HepG2 (cell line): ENCODE data around the gene RPS6KL1. TPM values are rescaled to one million over a fixed set of nuclear protein-coding genes. Genes with fewer than 3 reads are reported as not detected.

Source experiments
- ATAC-seq: fragments of 200-7000 bp; cut with Tn5 transposase; 3 replicates; pipeline ENCODE4 v1.9.1; 2020; ENCODE audit warnings: mild to moderate bottlenecking, moderate library complexity
- BruUV-seq: library from RNA; stranded (reverse); fragments of 400-500 nt; replicated peaks from 2 replicates; lab custom pipeline; 2021; lab: Mats Ljungman, UMichigan
- CTCF ChIA-PET: fragments of 300-600 bp; formaldehyde crosslinking; extraction: SDS; loops from one replicate; lab custom pipeline; 2021; ENCODE audit warnings: low total read pairs, inconsistent platforms, low intra/inter-chr PET ratio; lab: Yijun Ruan, JAX
- POLR2A ChIA-PET: fragments of 350-600 bp; sonication (Branson Sonifier 250); formaldehyde crosslinking; loops from one replicate; lab custom pipeline; 2020; ENCODE audit warnings: antibody characterized with exemption, inconsistent platforms; lab: Yijun Ruan, JAX
- DNase-seq: peaks from one replicate; pipeline ENCODE4 v3.0.0-alpha.2; 2015; ENCODE audit warnings: low spot score
- FAIRE-seq: peaks from 3 replicates; lab custom pipeline; 2011; peaks lifted over from hg19 to GRCh38; lab: Jason Lieb, UNC
- H2AFZ ChIP-seq: one replicate; pipeline ENCODE4 v1.6.1; 2011; ENCODE audit warnings: low read length, inconsistent platforms
- H3K27ac ChIP-seq: fragments of 300-600 bp; 3 replicates; pipeline ENCODE4 v1.8.0; 2011; ENCODE audit warnings: mixed run types, mild to moderate bottlenecking, mixed read lengths, low read length, inconsistent platforms; ENCODE audit not compliant: insufficient read depth; ENCODE audit errors: extremely low read length
- H3K27me3 ChIP-seq, 2 experiments: fragments of 200-600 bp in 1 of 2; 2 replicates in 1 of 2; 3 replicates in 1 of 2; pipeline versions ENCODE4 v1.6.0 to v1.8.0; 2011; ENCODE audit warnings: low read length in 2 of 2, mild to moderate bottlenecking in 2 of 2, moderate library complexity in 2 of 2, inconsistent platforms in 1 of 2; ENCODE audit not compliant: insufficient read depth in 2 of 2, control insufficient read depth in 1 of 2
- H3K36me3 ChIP-seq, 2 experiments: fragments of 200-600 bp in 1 of 2; replicated peaks in 1 of 2; 2 replicates in 1 of 2; 3 replicates in 1 of 2; pipeline versions ENCODE4 v1.5.1 to v1.8.0; 2011; ENCODE audit warnings: low read length in 2 of 2, inconsistent platforms in 1 of 2; ENCODE audit not compliant: insufficient read depth in 2 of 2, control insufficient read depth in 1 of 2
- H3K4me1 ChIP-seq: 2 replicates; pipeline ENCODE4 v1.5.1; 2012; ENCODE audit warnings: low read length, inconsistent platforms; ENCODE audit not compliant: insufficient read depth
- H3K4me2 ChIP-seq: 2 replicates; pipeline ENCODE4 v1.6.0; 2011; ENCODE audit warnings: low read depth, low read length, inconsistent platforms
- H3K4me3 ChIP-seq, 3 experiments: fragments of 200-600 bp in 1 of 3; sonication (generic), shearing (Covaris generic) in 1 of 3; replicated peaks in 1 of 3; 2 replicates each; pipeline ENCODE4 v1.5.1; 2011 to 2016; ENCODE audit warnings: low read length in 3 of 3, inconsistent platforms in 2 of 3, low read depth in 2 of 3, mild to moderate bottlenecking in 2 of 3, control low read depth in 1 of 3, mixed read lengths in 1 of 3; ENCODE audit not compliant: insufficient read depth in 1 of 3
- H3K79me2 ChIP-seq: one replicate; pipeline ENCODE4 v1.6.1; 2011; ENCODE audit warnings: low read length, inconsistent platforms; ENCODE audit not compliant: insufficient read depth
- H3K9ac ChIP-seq: 2 replicates; pipeline ENCODE4 v1.6.0; 2011; ENCODE audit warnings: mild to moderate bottlenecking, low read depth, low read length, inconsistent platforms; ENCODE audit not compliant: insufficient read depth
- H3K9me3 ChIP-seq: 2 replicates; pipeline ENCODE4 v1.5.1; 2012; ENCODE audit warnings: mild to moderate bottlenecking, low read length
- H4K20me1 ChIP-seq: 2 replicates; pipeline ENCODE4 v1.6.0; 2011; ENCODE audit warnings: inconsistent platforms, mild to moderate bottlenecking, low read length, moderate library complexity; ENCODE audit not compliant: insufficient read depth
- ATF4 ChIP-seq, 2 experiments: fragments of 450-650 bp in 1 of 2; sonication (generic) in 1 of 2; formaldehyde crosslinking; IDR thresholded peaks; 2 replicates each; pipeline versions ENCODE4 v1.5.0 to v1.8.0; 2020 to 2022; ENCODE audit warnings: mild to moderate bottlenecking in 1 of 2, missing genetic modification reagents in 1 of 2
- FOSL2 ChIP-seq: sonication (generic); formaldehyde crosslinking; IDR thresholded peaks from 2 replicates; pipeline ENCODE4 v1.4.0; 2020; ENCODE audit warnings: missing genetic modification reagents
- FOXA3 ChIP-seq: IDR thresholded peaks from 2 replicates; pipeline ENCODE4 v1.6.1; 2016; ENCODE audit warnings: missing genetic modification reagents, missing compliant biosample characterization
- FOXP1 ChIP-seq, 2 experiments: fragments of 450-650 bp in 1 of 2; IDR thresholded peaks; 2 replicates each; pipeline ENCODE4 v1.6.1; 2017 to 2018; ENCODE audit warnings: antibody characterized with exemption in 1 of 2
- PRMT3 ChIP-seq: sonication (generic); formaldehyde crosslinking; IDR thresholded peaks from 2 replicates; pipeline ENCODE4 v1.8.1; 2022; ENCODE audit warnings: low read depth, mild to moderate bottlenecking, moderate library complexity, missing genetic modification reagents, borderline replicate concordance
- SAP130 ChIP-seq: IDR thresholded peaks from 2 replicates; pipeline ENCODE4 v1.6.1; 2016; ENCODE audit warnings: low read depth
- SP2 ChIP-seq: sonication (generic); formaldehyde crosslinking; IDR thresholded peaks from 2 replicates; pipeline ENCODE4 v1.5.1; 2020; ENCODE audit warnings: mild to moderate bottlenecking, missing genetic modification reagents
- SP5 ChIP-seq: IDR thresholded peaks from 2 replicates; pipeline ENCODE4 v1.6.1; 2016; ENCODE audit warnings: low read depth, borderline replicate concordance
- TFAP4 ChIP-seq: sonication (generic); IDR thresholded peaks from 2 replicates; pipeline ENCODE4 v1.6.1; 2016; ENCODE audit warnings: low read depth, borderline replicate concordance
- ZNF317 ChIP-seq: sonication (generic); formaldehyde crosslinking; IDR thresholded peaks from 2 replicates; pipeline ENCODE4 v1.5.0; 2020; ENCODE audit warnings: mild to moderate bottlenecking, missing genetic modification reagents
- WGBS: methylation state at CpG from one replicate; pipeline ENCODE4 v1.1.6; 2017; ENCODE audit warnings: low lambda C conversion rate; 5-methylcytosine and 5-hydroxymethylcytosine counted together
- in situ Hi-C: cut with HindIII; loops from 2 replicates; pipeline ENCODE4 v1.10.0; 2017; ENCODE audit warnings: low pct_unique_long_range_greater_than_20kb; ENCODE audit not compliant: extremely low pct_ligation_motif_present
- intact Hi-C: fragments of 100-400 bp; cut with micrococcal nuclease; formaldehyde crosslinking; loops from one replicate; pipeline ENCODE4 v1.10.0; 2022; ENCODE audit not compliant: unreplicated experiment
- polyA plus RNA-seq, 8 experiments: library from polyadenylated mRNA; depleted of rRNA in 3 of 8; stranded (reverse) in 7 of 8; unstranded in 1 of 8; fragments of >200 nt; fragmentation: Illumina TruSeq in 4 of 8; extraction: Trizol in 4 of 8; gene quantifications; 2 replicates each; pipeline versions ENCODE4 v1.2.1 to v1.2.3, GENCODE V29; 2011 to 2016; ENCODE audit warnings: low read depth in 4 of 8, missing spikeins in 1 of 8, mixed read lengths in 1 of 8; ENCODE audit not compliant: insufficient read depth in 1 of 8
- total RNA-seq, 5 experiments: library from RNA; depleted of rRNA; stranded (reverse); fragments of >200 nt; fragmentation: Illumina TruSeq; extraction: Trizol; gene quantifications; 2 replicates each; pipeline ENCODE4 v1.2.3, GENCODE V29; 2016; ENCODE audit warnings: low read depth in 1 of 5
- TF ChIP-seq, protein P1 (sequence below): sonication (generic); formaldehyde crosslinking; IDR thresholded peaks from 2 replicates; pipeline ENCODE4 v1.4.0; 2020; ENCODE audit warnings: missing genetic modification reagents
- TF ChIP-seq, protein P2 (sequence below): sonication (generic); formaldehyde crosslinking; IDR thresholded peaks from 2 replicates; pipeline ENCODE4 v1.8.0; 2022; ENCODE audit warnings: mild to moderate bottlenecking, missing genetic modification reagents
- TF ChIP-seq, protein P3 (sequence below): IDR thresholded peaks from 2 replicates; pipeline ENCODE4 v1.4.0; 2020; ENCODE audit warnings: mild to moderate bottlenecking, missing genetic modification reagents

Gene RPS6KL1
- total and polyA plus RNA-seq, 2 of the 13 experiments (the other 11 are each of a cell fraction or from before 2014, with no cell fraction given) = 6.5 to 11.5 TPM

GRCh38 chr14:74879427-74880182, 43.5 kb downstream of the RPS6KL1 start:
- 4% methylated on average over 3 of the region's 3 CpGs for WGBS
- H4K20me1 ChIP-seq = peaks cover 21% of the 10 kb centered on the region
- H3K4me3 ChIP-seq = no peak overlapping the region; a peak in 1 of 6 replicates
- POLR2A ChIA-PET = interaction anchor here (0.6 to 9.2 kb wide), 9 partner anchors 14 to 260 kb away, joined by 3 to 84 read pairs (median 5); partner anchors contain the start of gene NEK9
- no peak overlapping the region for H3K9ac ChIP-seq
- no peaks in the 10 kb centered on the region for H3K9me3 ChIP-seq
- H3K27ac ChIP-seq = no peak overlapping the region
- intact Hi-C loops (loop anchor here (2.0 kb wide), 2 partner anchors 19 to 25 kb away; no protein-coding TSS in a partner anchor), in situ Hi-C loops (no loop called here)
- peak in 1 of 2 experiments; percentile 67; a peak in 1 of 4 replicates for TF ChIP-seq ATF4 (CRISPR knock-in tag; IDR thresholded peaks at IDR 0.05)
- peak; percentile 49; the same call in 1 of the 2 replicates for TF ChIP-seq FOSL2
- no peak for TF ChIP-seq FOXP1 (IDR thresholded peaks at IDR 0.05)
- TF ChIP-seq FOXP1 (CRISPR knock-in tag; IDR thresholded peaks at IDR 0.05) = 0 out of 2 replicates have a peak, but pooled peaks have one; percentile 23
- TF ChIP-seq FOXA3 (CRISPR knock-in tag) = peak; percentile 77
- TF ChIP-seq SP2 = no peak
- TF ChIP-seq, protein P1, sequence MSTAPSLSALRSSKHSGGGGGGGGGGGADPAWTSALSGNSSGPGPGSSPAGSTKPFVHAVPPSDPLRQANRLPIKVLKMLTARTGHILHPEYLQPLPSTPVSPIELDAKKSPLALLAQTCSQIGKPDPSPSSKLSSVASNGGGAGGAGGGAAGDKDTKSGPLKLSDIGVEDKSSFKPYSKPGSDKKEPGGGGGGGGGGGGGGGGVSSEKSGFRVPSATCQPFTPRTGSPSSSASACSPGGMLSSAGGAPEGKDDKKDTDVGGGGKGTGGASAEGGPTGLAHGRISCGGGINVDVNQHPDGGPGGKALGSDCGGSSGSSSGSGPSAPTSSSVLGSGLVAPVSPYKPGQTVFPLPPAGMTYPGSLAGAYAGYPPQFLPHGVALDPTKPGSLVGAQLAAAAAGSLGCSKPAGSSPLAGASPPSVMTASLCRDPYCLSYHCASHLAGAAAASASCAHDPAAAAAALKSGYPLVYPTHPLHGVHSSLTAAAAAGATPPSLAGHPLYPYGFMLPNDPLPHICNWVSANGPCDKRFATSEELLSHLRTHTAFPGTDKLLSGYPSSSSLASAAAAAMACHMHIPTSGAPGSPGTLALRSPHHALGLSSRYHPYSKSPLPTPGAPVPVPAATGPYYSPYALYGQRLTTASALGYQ (CRISPR knock-in tag) = no peak
- TF ChIP-seq SP5 (CRISPR knock-in tag) = no peak
- TF ChIP-seq, protein P2, sequence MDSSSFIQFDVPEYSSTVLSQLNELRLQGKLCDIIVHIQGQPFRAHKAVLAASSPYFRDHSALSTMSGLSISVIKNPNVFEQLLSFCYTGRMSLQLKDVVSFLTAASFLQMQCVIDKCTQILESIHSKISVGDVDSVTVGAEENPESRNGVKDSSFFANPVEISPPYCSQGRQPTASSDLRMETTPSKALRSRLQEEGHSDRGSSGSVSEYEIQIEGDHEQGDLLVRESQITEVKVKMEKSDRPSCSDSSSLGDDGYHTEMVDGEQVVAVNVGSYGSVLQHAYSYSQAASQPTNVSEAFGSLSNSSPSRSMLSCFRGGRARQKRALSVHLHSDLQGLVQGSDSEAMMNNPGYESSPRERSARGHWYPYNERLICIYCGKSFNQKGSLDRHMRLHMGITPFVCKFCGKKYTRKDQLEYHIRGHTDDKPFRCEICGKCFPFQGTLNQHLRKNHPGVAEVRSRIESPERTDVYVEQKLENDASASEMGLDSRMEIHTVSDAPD (CRISPR knock-in tag) = no peak
- no peak for TF ChIP-seq PRMT3 (CRISPR knock-in tag)
- TF ChIP-seq TFAP4 = peak; percentile 57; the same call in 1 of the 2 replicates
- no peak for TF ChIP-seq ZNF317 (CRISPR knock-in tag)
- TF ChIP-seq, protein P3, sequence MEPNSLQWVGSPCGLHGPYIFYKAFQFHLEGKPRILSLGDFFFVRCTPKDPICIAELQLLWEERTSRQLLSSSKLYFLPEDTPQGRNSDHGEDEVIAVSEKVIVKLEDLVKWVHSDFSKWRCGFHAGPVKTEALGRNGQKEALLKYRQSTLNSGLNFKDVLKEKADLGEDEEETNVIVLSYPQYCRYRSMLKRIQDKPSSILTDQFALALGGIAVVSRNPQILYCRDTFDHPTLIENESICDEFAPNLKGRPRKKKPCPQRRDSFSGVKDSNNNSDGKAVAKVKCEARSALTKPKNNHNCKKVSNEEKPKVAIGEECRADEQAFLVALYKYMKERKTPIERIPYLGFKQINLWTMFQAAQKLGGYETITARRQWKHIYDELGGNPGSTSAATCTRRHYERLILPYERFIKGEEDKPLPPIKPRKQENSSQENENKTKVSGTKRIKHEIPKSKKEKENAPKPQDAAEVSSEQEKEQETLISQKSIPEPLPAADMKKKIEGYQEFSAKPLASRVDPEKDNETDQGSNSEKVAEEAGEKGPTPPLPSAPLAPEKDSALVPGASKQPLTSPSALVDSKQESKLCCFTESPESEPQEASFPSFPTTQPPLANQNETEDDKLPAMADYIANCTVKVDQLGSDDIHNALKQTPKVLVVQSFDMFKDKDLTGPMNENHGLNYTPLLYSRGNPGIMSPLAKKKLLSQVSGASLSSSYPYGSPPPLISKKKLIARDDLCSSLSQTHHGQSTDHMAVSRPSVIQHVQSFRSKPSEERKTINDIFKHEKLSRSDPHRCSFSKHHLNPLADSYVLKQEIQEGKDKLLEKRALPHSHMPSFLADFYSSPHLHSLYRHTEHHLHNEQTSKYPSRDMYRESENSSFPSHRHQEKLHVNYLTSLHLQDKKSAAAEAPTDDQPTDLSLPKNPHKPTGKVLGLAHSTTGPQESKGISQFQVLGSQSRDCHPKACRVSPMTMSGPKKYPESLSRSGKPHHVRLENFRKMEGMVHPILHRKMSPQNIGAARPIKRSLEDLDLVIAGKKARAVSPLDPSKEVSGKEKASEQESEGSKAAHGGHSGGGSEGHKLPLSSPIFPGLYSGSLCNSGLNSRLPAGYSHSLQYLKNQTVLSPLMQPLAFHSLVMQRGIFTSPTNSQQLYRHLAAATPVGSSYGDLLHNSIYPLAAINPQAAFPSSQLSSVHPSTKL (CRISPR knock-in tag) = peak; percentile 25; the same call in 1 of the 2 replicates
- peak; percentile 59 for TF ChIP-seq SAP130
- H2AFZ ChIP-seq = no peak overlapping the region
- CTCF ChIA-PET = no interaction called here
- H3K36me3 ChIP-seq = peaks cover 0 to 3% of the 10 kb centered on the region in 2 experiments; a peak in 1 of 5 replicates
- no TSS peak for BruUV-seq
- peaks cover 56% of the 10 kb centered on the region for H3K4me1 ChIP-seq
- ATAC-seq (no peak), FAIRE-seq (no peak), DNase-seq (peak; percentile 30)
- peak overlapping the region; percentile 94 for H3K4me2 ChIP-seq
- peaks cover 28% of the 10 kb centered on the region for H3K79me2 ChIP-seq
- peaks cover 0 to 10% of the 10 kb centered on the region in 2 experiments; a peak in 1 of 5 replicates for H3K27me3 ChIP-seq
